HT-29 (cell line): ENCODE data around the gene CMIP. TPM values are rescaled to one million over a fixed set of nuclear protein-coding genes. Genes with fewer than 3 reads are reported as not detected.

Source experiments
- DNase-seq: peaks from one replicate; pipeline ENCODE4 v3.0.0-alpha.2; 2015; ENCODE audit warnings: low spot score
- total RNA-seq: library from RNA; depleted of rRNA; stranded (reverse); fragments of >200 nt; shearing (Covaris generic); gene quantifications from 2 replicates; pipeline ENCODE4 v1.2.3, GENCODE V29; 2014

CMIP gene
- total RNA-seq, 1 experiment from 2014 or later, result 24.7 TPM

- DNase-seq, result no peak
These were observed 173.6 kb downstream of the CMIP start for GRCh38 chr16:81618187-81618586.

GRCh38 chr16:81618661-81619060, 174.1 kb downstream of the CMIP start:
- DNase-seq, result no peak

- DNase-seq, result no peak
These were observed 175.4 kb downstream of the CMIP start for GRCh38 chr16:81620029-81620428.

GRCh38 chr16:81620796-81621195, 176.2 kb downstream of the CMIP start:
- DNase-seq, result no peak

GRCh38 chr16:81621496-81621895, 176.9 kb downstream of the CMIP start:
- DNase-seq, result no peak

- peak; percentile 69 for DNase-seq
These were observed 178.9 kb downstream of the CMIP start for GRCh38 chr16:81623365-81624102.

GRCh38 chr16:81624403-81624759, 179.8 kb downstream of the CMIP start:
- no peak for DNase-seq

GRCh38 chr16:81624760-81625543, 180.3 kb downstream of the CMIP start:
- no peak for DNase-seq

- DNase-seq, result no peak
These were observed 181.0 kb downstream of the CMIP start for GRCh38 chr16:81625544-81626153.

GRCh38 chr16:81626181-81626674, 181.6 kb downstream of the CMIP start:
- no peak for DNase-seq

- no peak for DNase-seq
These were observed 182.4 kb downstream of the CMIP start for GRCh38 chr16:81627024-81627423.

GRCh38 chr16:81627729-81628244, 183.2 kb downstream of the CMIP start:
- DNase-seq, result no peak

- DNase-seq, result no peak
These were observed 184.6 kb downstream of the CMIP start for GRCh38 chr16:81629034-81629802.

- no peak for DNase-seq
These were observed 185.5 kb downstream of the CMIP start for GRCh38 chr16:81629896-81630634.

GRCh38 chr16:81630635-81631031, 186.0 kb downstream of the CMIP start:
- no peak for DNase-seq

GRCh38 chr16:81632392-81633146, 188.0 kb downstream of the CMIP start:
- peak; percentile 88 for DNase-seq

- DNase-seq, result peak; percentile 85
These were observed 188.6 kb downstream of the CMIP start for GRCh38 chr16:81633147-81633619.

- no peak for DNase-seq
These were observed 189.2 kb downstream of the CMIP start for GRCh38 chr16:81633680-81634379.

GRCh38 chr16:81634380-81635062, 189.9 kb downstream of the CMIP start:
- DNase-seq, result no peak
